ENCODE data around the gene SRC. TPM values are rescaled to one million over a fixed set of nuclear protein-coding genes. Genes with fewer than 3 reads are reported as not detected.

Gene SRC
- total RNA-seq, 1 donor from 2014 or later, result 37.8 TPM

- no peak for DNase-seq (ENCODE audit: low read depth)
- no peak overlapping the region for H3K4me3 ChIP-seq (ENCODE audit: low read depth, low read length)
- TF ChIP-seq CTCF (conservative IDR thresholded peaks at IDR 0.05; ENCODE audit: low read depth, low read length), result no peak
Measured at GRCh38 chr20:37393196-37393862, 47.4 kb downstream of the SRC start.

- no peak for TF ChIP-seq CTCF (conservative IDR thresholded peaks at IDR 0.05; ENCODE audit: low read depth, low read length)
- DNase-seq (ENCODE audit: low read depth), result no peak
- no peak overlapping the region for H3K4me3 ChIP-seq (ENCODE audit: low read depth, low read length)
Measured at GRCh38 chr20:37393863-37394542, 48.1 kb downstream of the SRC start.

- DNase-seq (ENCODE audit: low read depth), result no peak
- TF ChIP-seq CTCF (conservative IDR thresholded peaks at IDR 0.05; ENCODE audit: low read depth, low read length), result no peak
- H3K4me3 ChIP-seq (ENCODE audit: low read depth, low read length), result no peak overlapping the region
Measured at GRCh38 chr20:37394543-37395409, 48.8 kb downstream of the SRC start.

GRCh38 chr20:37395410-37395797 is 49.5 kb downstream of the SRC start:
- H3K4me3 ChIP-seq (ENCODE audit: low read depth, low read length), result no peak overlapping the region
- DNase-seq (ENCODE audit: low read depth), result no peak
- TF ChIP-seq CTCF (conservative IDR thresholded peaks at IDR 0.05; ENCODE audit: low read depth, low read length), result no peak

- no peak overlapping the region for H3K4me3 ChIP-seq (ENCODE audit: low read depth, low read length)
- no peak for DNase-seq (ENCODE audit: low read depth)
- TF ChIP-seq CTCF (conservative IDR thresholded peaks at IDR 0.05; ENCODE audit: low read depth, low read length), result no peak
Measured at GRCh38 chr20:37395921-37396415, 50.0 kb downstream of the SRC start.

- no peak for TF ChIP-seq CTCF (conservative IDR thresholded peaks at IDR 0.05; ENCODE audit: low read depth, low read length)
- H3K4me3 ChIP-seq (ENCODE audit: low read depth, low read length), result no peak overlapping the region
Measured at GRCh38 chr20:37396416-37397075, 50.6 kb downstream of the SRC start.

More at GRCh38 chr20:37396416-37397075, 50.6 kb downstream of the SRC start:
- DNase-seq (ENCODE audit: low read depth), result no peak

Data from epithelial cell of proximal tubule (primary cell).